Esophagus (tissue), 2 donors: ENCODE data around the gene PRR14L. TPM values are rescaled to one million over a fixed set of nuclear protein-coding genes. Genes with fewer than 3 reads are reported as not detected.
"Not testable (repeated sequence)": the region's sequence is repeated elsewhere in the genome, so short reads cannot be mapped to it uniquely, and the experiment has no call there.

Experiments used
- H3K27ac ChIP-seq, 2 donors: one replicate each; pipeline ENCODE4 v1.5.1; 2013; ENCODE audit warnings: low read depth in 2 of 2, mild to moderate bottlenecking in 2 of 2, inconsistent platforms in 1 of 2, low read length in 1 of 2, moderate library complexity in 1 of 2
- H3K27me3 ChIP-seq, 2 donors: one replicate each; pipeline ENCODE4 v1.6.1; 2013; ENCODE audit warnings: low read length in 2 of 2, control low read depth in 1 of 2, mild to moderate bottlenecking in 1 of 2; ENCODE audit not compliant: insufficient read depth in 2 of 2, control insufficient read depth in 1 of 2
- H3K36me3 ChIP-seq, 2 donors: one replicate each; pipeline ENCODE4 v1.6.1; 2013; ENCODE audit warnings: low read length in 1 of 2; ENCODE audit not compliant: control insufficient read depth in 2 of 2, insufficient read depth in 2 of 2
- H3K4me1 ChIP-seq, 2 donors: one replicate each; pipeline ENCODE4 v1.6.1; 2013; ENCODE audit warnings: low read length in 1 of 2; ENCODE audit not compliant: control insufficient read depth in 2 of 2, insufficient read depth in 2 of 2
- H3K4me3 ChIP-seq, 2 donors: one replicate each; pipeline ENCODE4 v1.5.1; 2013; ENCODE audit warnings: low read length in 2 of 2, mild to moderate bottlenecking in 2 of 2, low read depth in 1 of 2, moderate library complexity in 1 of 2
- H3K9me3 ChIP-seq, 2 donors: one replicate each; pipeline ENCODE4 v1.6.1; 2013; ENCODE audit warnings: mild to moderate bottlenecking in 2 of 2, low read depth in 1 of 2, low read length in 1 of 2, moderate library complexity in 1 of 2; ENCODE audit not compliant: control insufficient read depth in 2 of 2, insufficient read depth in 1 of 2
- WGBS, 2 donors: extraction: QIAGEN DNeasy Blood & Tissue Kit; methylation state at CpG; one replicate each; pipeline ENCODE4 v1.1.7; 2013; 5-methylcytosine and 5-hydroxymethylcytosine counted together
- polyA plus RNA-seq, 2 donors: library from polyadenylated mRNA; stranded (reverse); fragments of 200-250 nt; gene quantifications; one replicate each; pipeline ENCODE4 v1.2.3, GENCODE V29; 2013
- donor health status: healthy with polysubstance abuse.
- donor health status: Bipolar disorder and iron deficiency.

The PRR14L gene
- polyA plus RNA-seq, 2 donors: 6.2 to 8.4 TPM

GRCh38 chr22:31742682-31743081 lies 7.2 kb downstream of the PRR14L start:
- Histone ChIP-seq H3K4me3 (no peak overlapping the region), H3K27ac (no peak overlapping the region), H3K9me3 (no peaks in the 10 kb centered on the region), H3K4me1 (peaks cover 0 to 3% of the 10 kb centered on the region in 2 donors), H3K36me3 (peaks cover 0 to 3% of the 10 kb centered on the region in 2 donors), H3K27me3 (no peaks in the 10 kb centered on the region)
- 95 to 97% methylated on average over 2 of the region's 2 CpGs for WGBS, 2 donors

GRCh38 chr22:31742115-31742514 lies 7.8 kb downstream of the PRR14L start:
- Histone ChIP-seq H3K4me1 (peaks cover 0 to 3% of the 10 kb centered on the region in 2 donors), H3K27ac (no peak overlapping the region), H3K36me3 (peaks cover 0 to 3% of the 10 kb centered on the region in 2 donors), H3K9me3 (no peaks in the 10 kb centered on the region), H3K4me3 (no peak overlapping the region), H3K27me3 (no peaks in the 10 kb centered on the region)
- WGBS, 2 donors: 77 to 79% methylated on average over 3 of the region's 3 CpGs

GRCh38 chr22:31740314-31740713 lies 9.6 kb downstream of the PRR14L start:
- not testable (repeated sequence) for H3K4me1 ChIP-seq, H3K36me3 ChIP-seq, H3K27me3 ChIP-seq, H3K9me3 ChIP-seq, H3K27ac ChIP-seq, H3K4me3 ChIP-seq
- 64 to 66% methylated on average over 7 of the region's 7 CpGs for WGBS, 2 donors

GRCh38 chr22:31739795-31740201 lies 10.1 kb downstream of the PRR14L start:
- Histone ChIP-seq H3K27ac (no peak overlapping the region), H3K36me3 (peaks cover 0 to 3% of the 10 kb centered on the region in 2 donors)
- 73 to 77% methylated on average over 2 of the region's 2 CpGs for WGBS, 2 donors

GRCh38 chr22:31738566-31738965 lies 11.4 kb downstream of the PRR14L start:
- WGBS, 2 donors: 61 to 73% methylated on average over 2 of the region's 2 CpGs
- peak overlapping the region in 1 of 2 donors; percentile 18 for H3K27ac ChIP-seq
- peaks cover 0 to 5% of the 10 kb centered on the region in 2 donors for H3K4me1 ChIP-seq
- no peaks in the 10 kb centered on the region for H3K27me3 ChIP-seq
- H3K4me3 ChIP-seq: no peak overlapping the region
- peaks cover 0 to 3% of the 10 kb centered on the region in 2 donors for H3K36me3 ChIP-seq
- no peaks in the 10 kb centered on the region for H3K9me3 ChIP-seq

More at GRCh38 chr22:31739795-31740201, 10.1 kb downstream of the PRR14L start:
- no peaks in the 10 kb centered on the region for H3K9me3 ChIP-seq
- peaks cover 0 to 5% of the 10 kb centered on the region in 2 donors for H3K4me1 ChIP-seq
- H3K27me3 ChIP-seq: no peaks in the 10 kb centered on the region
- H3K4me3 ChIP-seq: no peak overlapping the region

GRCh38 chr22:31737932-31738331 lies 12.0 kb downstream of the PRR14L start:
- no peaks in the 10 kb centered on the region for H3K27me3 ChIP-seq
- H3K4me1 ChIP-seq: peaks cover 0 to 5% of the 10 kb centered on the region in 2 donors
- no peaks in the 10 kb centered on the region for H3K9me3 ChIP-seq
- WGBS, 2 donors: 89 to 90% methylated on average over 5 of the region's 5 CpGs
- no peak overlapping the region for H3K4me3 ChIP-seq
- no peak overlapping the region for H3K27ac ChIP-seq
- H3K36me3 ChIP-seq: peaks cover 0 to 3% of the 10 kb centered on the region in 2 donors

GRCh38 chr22:31736458-31736857 lies 13.5 kb downstream of the PRR14L start:
- Histone ChIP-seq H3K9me3 (no peaks in the 10 kb centered on the region), H3K27me3 (no peaks in the 10 kb centered on the region), H3K4me3 (no peak overlapping the region), H3K27ac (no peak overlapping the region), H3K36me3 (peaks cover 0 to 3% of the 10 kb centered on the region in 2 donors), H3K4me1 (peaks cover 0 to 5% of the 10 kb centered on the region in 2 donors)
- WGBS, 2 donors: 94 to 96% methylated on average over 2 of the region's 2 CpGs

GRCh38 chr22:31734512-31734911 lies 15.4 kb downstream of the PRR14L start:
- Histone ChIP-seq H3K9me3 (no peaks in the 10 kb centered on the region), H3K36me3 (peaks cover 0 to 3% of the 10 kb centered on the region in 2 donors)
- WGBS, 2 donors: 54 to 56% methylated on average over 1 of the region's 1 CpG

GRCh38 chr22:31733580-31734079 lies 16.3 kb downstream of the PRR14L start:
- H3K4me1 ChIP-seq: peaks cover 0 to 5% of the 10 kb centered on the region in 2 donors
- H3K4me3 ChIP-seq: no peak overlapping the region
- H3K27ac ChIP-seq: no peak overlapping the region
- H3K27me3 ChIP-seq: no peaks in the 10 kb centered on the region
- 90 to 91% methylated on average over 7 of the region's 7 CpGs for WGBS, 2 donors
- H3K9me3 ChIP-seq: no peaks in the 10 kb centered on the region
- peaks cover 0 to 3% of the 10 kb centered on the region in 2 donors for H3K36me3 ChIP-seq

More at GRCh38 chr22:31734512-31734911, 15.4 kb downstream of the PRR14L start:
- Histone ChIP-seq H3K4me1 (peaks cover 0 to 5% of the 10 kb centered on the region in 2 donors), H3K27me3 (no peaks in the 10 kb centered on the region), H3K4me3 (no peak overlapping the region), H3K27ac (no peak overlapping the region)
